Activated CD4-positive, alpha-beta T cell treated with anti-CD3 and anti-CD28 coated beads, Interleukin-2, amount 50 U/mL, for 48 hours (primary cell): ENCODE results near the gene REG1A.

Experiments used
- DNase-seq, 2 experiments: peaks; one replicate each; pipeline ENCODE4 v3.0.0-alpha.2; 2020

Gene REG1A

GRCh38 chr2:79120194-79120713, at the start of gene REG1A:
REG1A (plus strand) TSS chr2:79120488; CDS start chr2:79120862, 374 bp downstream.
- DNase-seq: no peak

DNA sequence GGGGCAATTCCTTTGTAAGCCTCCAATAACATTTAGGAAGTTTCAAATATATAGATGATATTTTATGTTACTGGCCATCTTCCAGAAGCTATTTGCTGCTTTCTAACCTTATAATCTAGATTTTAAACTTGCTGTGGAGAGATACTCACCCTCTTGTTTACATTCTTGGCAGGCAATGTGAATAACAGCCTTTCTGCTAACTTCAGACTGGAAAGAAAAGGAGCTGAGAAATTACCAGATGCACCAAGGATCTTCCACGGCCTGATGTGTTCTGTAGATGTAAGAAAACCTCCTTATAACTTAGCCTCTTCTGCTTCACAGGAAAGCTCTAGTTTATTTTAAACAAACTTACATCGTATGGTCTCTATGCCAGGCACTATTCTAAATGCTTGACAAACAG, 49.2 kb upstream of the REG1A start:
- no peak for DNase-seq

- no peak for DNase-seq
Measured at GRCh38 chr2:79082987-79083386, 37.3 kb upstream of the REG1A start.

DNA sequence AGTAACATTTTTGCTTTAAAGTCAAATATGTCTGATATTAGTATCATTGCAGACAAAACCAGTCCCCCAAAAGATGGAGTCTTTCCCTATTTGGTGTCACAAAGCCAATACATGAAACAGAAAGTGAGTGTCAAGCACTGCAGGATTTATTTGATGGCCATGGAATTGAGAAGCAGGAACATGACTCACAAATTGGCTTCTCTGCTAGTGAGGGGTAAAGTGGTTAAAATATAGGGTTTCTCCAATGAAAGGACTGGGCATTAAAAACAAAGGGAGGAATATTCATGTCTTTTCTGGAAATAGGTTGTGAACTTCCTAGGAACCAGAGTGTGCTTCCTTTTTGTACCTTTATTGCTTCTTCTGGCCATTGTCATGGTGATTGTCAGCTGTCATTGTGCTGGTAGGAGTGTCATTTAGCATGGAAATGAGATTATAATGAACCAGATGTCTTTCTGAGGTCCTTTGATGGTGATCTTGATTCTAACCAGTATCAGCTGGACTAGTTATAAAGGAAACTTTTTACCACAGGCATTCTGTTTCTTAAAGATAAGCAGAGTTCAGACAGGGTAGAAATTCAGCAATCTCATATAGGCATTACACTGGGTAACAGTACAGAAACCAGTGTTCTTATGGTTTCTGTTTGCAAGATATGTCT, 36.6 kb upstream of the REG1A start:
- DNase-seq: no peak

DNA sequence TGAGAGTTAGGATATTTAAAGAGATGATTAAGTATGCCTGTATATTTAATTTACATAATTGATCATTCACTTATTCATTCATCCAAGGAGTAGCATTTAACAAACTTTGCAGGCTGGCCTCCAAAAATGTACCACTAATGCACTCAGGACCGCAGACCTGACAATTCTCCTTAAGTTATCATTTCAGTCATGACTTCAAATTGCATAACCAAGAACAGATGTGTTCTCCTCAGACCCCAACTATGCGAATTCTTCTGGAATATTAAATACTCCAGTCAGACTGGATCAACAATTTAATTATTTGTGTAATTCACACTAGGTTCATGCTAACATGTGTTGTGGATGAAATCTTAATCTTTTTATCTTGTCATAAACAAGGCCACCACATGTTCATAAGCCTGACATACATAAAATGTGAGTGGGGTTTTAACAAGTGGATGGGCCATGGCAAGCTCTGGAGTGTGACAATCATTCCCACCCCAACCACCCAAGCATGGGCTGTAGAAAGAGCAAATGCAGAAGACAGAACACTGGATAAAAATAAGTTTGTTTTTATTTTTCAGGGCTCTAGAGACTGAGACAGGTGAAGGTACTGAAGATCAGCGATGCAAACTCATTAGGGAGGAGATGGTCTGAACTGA, 35.7 kb upstream of the REG1A start:
- no peak for DNase-seq

DNA sequence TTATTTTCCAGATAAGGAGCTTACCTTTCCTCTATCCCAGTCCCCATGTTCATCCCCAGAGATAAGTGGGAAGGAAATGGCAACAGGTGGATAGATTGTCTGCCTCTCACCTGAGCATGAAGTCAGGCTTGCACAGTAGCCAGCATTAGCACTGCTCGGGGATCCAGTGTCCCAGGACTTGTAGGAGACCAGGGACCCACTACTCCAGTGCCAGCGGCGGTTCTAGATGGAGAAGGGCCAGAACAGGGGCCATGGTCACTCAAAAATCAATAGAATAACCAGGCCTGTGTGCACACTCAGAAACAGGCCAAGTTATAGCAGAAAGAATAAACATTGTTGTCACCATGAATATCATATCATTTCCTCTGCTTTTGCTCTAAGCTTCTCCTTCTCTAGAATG, 34.9 kb upstream of the REG1A start:
- DNase-seq: no peak

GRCh38 chr2:79086255-79086654, 34.0 kb upstream of the REG1A start:
- no peak for DNase-seq

GRCh38 chr2:79087785-79088364, 32.4 kb upstream of the REG1A start, which contains the start of gene REG1B:
REG1B (minus strand) TSS chr2:79087993; CDS start chr2:79087612, 381 bp downstream.
- no peak for DNase-seq

DNA sequence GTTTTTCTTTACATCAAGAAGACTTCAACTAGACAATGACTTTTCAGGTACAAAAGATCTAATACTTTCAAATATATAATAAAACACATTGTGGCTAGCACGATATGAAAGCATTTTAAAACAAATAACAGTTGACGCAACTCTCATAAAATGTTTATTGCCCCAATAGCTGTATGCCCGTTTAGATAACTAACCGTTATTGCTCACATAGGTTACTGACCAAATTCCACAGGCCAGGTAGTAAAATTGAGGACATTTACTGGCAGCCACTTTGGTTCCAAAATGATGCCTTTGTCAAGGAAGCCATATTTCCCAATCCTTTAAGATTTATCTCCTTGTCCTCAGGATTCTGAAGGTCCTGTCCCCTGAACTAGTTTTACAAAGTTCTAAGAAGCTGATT, 29.6 kb upstream of the REG1A start:
- DNase-seq: no peak

- DNase-seq: no peak
Measured at GRCh38 chr2:79097843-79098242, 22.4 kb upstream of the REG1A start.

GRCh38 chr2:79099140-79099686, 21.1 kb upstream of the REG1A start:
- DNase-seq: no peak

GRCh38 chr2:79100285-79100684, 20.0 kb upstream of the REG1A start:
- no peak for DNase-seq

GRCh38 chr2:79101024-79101423, 19.3 kb upstream of the REG1A start:
- DNase-seq: no peak

GRCh38 chr2:79103214-79103613, 17.1 kb upstream of the REG1A start:
- DNase-seq: no peak

GRCh38 chr2:79105259-79105658, 15.0 kb upstream of the REG1A start:
- no peak for DNase-seq

- DNase-seq: no peak
Measured at GRCh38 chr2:79112269-79112668, 8.0 kb upstream of the REG1A start.

GRCh38 chr2:79114797-79115494, 5.3 kb upstream of the REG1A start:
- no peak for DNase-seq

DNA sequence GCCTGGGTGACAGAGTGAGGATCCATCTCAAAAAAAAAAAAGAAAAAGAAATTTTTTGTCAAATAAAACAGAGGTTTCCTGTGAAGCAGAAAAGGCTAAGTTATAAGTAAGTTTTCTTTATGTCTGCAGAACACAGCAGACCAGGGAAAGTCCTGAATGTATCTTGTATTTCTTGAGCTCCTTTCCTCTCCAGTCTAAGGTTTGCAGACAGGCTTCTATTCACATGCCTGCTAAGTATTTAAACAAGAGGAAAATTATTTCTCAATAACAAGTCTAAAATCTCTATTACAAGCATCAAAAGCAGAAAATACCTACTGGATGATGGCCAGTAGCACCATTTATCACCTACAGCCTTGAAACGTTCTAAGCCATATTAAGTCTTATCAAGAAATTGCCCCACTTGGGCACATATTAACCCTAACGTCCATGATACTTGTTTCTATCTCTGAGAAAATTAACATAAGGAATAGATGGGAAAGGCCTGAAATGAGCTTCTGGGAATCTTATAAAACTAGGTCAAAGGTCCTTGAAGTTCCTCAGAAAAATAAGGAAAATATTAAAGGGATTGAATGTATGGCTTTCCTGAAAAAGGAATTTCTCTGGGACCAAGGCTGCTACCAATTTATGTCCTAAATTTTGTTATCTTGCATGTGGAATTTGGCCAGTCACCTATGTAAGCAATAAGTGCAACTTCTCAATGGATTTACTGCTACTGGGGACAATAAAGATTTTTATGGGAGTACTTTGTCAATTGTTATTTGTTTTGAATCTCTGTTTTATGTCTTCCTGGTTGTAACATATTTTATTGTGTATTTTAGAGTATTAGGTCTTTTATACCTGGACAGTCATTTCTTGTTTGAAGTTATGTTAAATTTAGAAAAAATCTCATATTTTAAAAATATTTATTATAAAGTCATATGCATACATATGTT, 3.0 kb upstream of the REG1A start:
- DNase-seq: no peak

GRCh38 chr2:79122676-79123075, 2.4 kb downstream of the REG1A start:
- DNase-seq: no peak

GRCh38 chr2:79124907-79125720, 4.8 kb downstream of the REG1A start:
- DNase-seq: no peak

DNA sequence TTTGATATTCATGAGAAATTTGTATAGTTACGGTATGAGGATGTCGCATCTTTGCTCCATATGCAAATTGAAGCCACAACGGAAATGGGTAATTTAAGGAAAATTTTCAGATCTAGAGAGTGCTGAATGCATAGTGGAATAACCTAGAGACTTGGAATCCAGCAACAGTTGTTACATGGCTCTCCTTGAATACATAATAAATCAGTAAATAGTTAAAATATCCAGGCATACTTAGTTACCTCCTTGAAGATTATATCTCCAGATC, 5.4 kb downstream of the REG1A start:
- no peak for DNase-seq
